Psoas muscle (tissue), 8 donors: ENCODE data around the gene RPS6KA4. TPM values are rescaled to one million over a fixed set of nuclear protein-coding genes. Genes with fewer than 3 reads are reported as not detected.

Source experiments
- ATAC-seq, 4 donors: fragments of 200-7000 bp; cut with Tn5 transposase; one replicate each; pipeline ENCODE4 v1.9.1; 2020; ENCODE audit warnings: moderate library complexity in 3 of 4, mild to moderate bottlenecking in 2 of 4
- DNase-seq, 2 donors: peaks; one replicate each; pipeline ENCODE4 v3.0.0-alpha.2; 2020
- H3K27ac ChIP-seq: fragments of 200-600 bp; one replicate; pipeline ENCODE4 v1.8.0; 2022
- H3K27me3 ChIP-seq, 3 donors: fragments of 200-600 bp in 1 of 3; one replicate each; pipeline versions ENCODE4 v1.6.1 to v1.8.0; 2013 to 2022; ENCODE audit warnings: low read length in 2 of 3, mild to moderate bottlenecking in 2 of 3, moderate library complexity in 1 of 3; ENCODE audit not compliant: insufficient read depth in 3 of 3
- H3K36me3 ChIP-seq, 2 donors: fragments of 200-600 bp in 1 of 2; one replicate each; pipeline versions ENCODE4 v1.6.1 to v1.8.0; 2013 to 2022; ENCODE audit warnings: low read depth in 1 of 2, mild to moderate bottlenecking in 1 of 2, moderate library complexity in 1 of 2; ENCODE audit not compliant: insufficient read depth in 1 of 2
- H3K4me1 ChIP-seq: fragments of 200-600 bp; one replicate; pipeline ENCODE4 v1.8.0; 2022
- H3K4me3 ChIP-seq: fragments of 200-600 bp; one replicate; pipeline ENCODE4 v1.8.0; 2022; ENCODE audit warnings: mild to moderate bottlenecking
- H3K9me3 ChIP-seq: fragments of 200-600 bp; one replicate; pipeline ENCODE4 v1.8.0; 2022
- WGBS, 3 donors: extraction: QIAGEN DNeasy Blood & Tissue Kit; methylation state at CpG; one replicate each; pipeline versions ENCODE4 v1.1.6 to v1.1.7; 2013; 5-methylcytosine and 5-hydroxymethylcytosine counted together
- intact Hi-C, 2 donors: fragments of 100-400 bp; cut with DNase I; formaldehyde crosslinking; loops; one replicate each; pipeline versions ENCODE4 v1.11.0 to v1.14.2; 2022
- polyA plus RNA-seq, 3 donors: library from polyadenylated mRNA; stranded (reverse); fragments of 200-250 nt; gene quantifications; one replicate each; pipeline ENCODE4 v1.2.3, GENCODE V29; 2013
- total RNA-seq, 4 donors: library from RNA; stranded (reverse); fragmentation: NEBNext Ultra II Directional in 2 of 4; extraction: Animal tissue kit (Norgen Biotek cat#: 25700) in 2 of 4; gene quantifications; one replicate each; pipeline versions ENCODE4 v1.2.1 to v1.2.4, GENCODE V29; 2021 to 2023
- TF ChIP-seq, protein P1 (sequence below): fragments of 200-600 bp; IDR thresholded peaks from one replicate; pipeline ENCODE4 v1.8.0; 2022; ENCODE audit warnings: antibody characterized with exemption
- donor health status: healthy with polysubstance abuse.
- donor health status: DM: no; HTN: no; CAD: no; lungs with moderate emphysema.
- donor health status: Bipolar disorder and iron deficiency.
- donor health status: healthy.
- donor health status: DM: yes; HTN: yes; CAD: no.
- donor health status: DM: no; HTN: no; CAD: no.
- donor health status: DM: no; HTN: no; CAD: no.
- donor health status: DM: yes; HTN: yes; CAD: no.

The RPS6KA4 gene
- total and polyA plus RNA-seq, 7 donors: 9.5 to 15.9 (median 13.1) TPM

DNA sequence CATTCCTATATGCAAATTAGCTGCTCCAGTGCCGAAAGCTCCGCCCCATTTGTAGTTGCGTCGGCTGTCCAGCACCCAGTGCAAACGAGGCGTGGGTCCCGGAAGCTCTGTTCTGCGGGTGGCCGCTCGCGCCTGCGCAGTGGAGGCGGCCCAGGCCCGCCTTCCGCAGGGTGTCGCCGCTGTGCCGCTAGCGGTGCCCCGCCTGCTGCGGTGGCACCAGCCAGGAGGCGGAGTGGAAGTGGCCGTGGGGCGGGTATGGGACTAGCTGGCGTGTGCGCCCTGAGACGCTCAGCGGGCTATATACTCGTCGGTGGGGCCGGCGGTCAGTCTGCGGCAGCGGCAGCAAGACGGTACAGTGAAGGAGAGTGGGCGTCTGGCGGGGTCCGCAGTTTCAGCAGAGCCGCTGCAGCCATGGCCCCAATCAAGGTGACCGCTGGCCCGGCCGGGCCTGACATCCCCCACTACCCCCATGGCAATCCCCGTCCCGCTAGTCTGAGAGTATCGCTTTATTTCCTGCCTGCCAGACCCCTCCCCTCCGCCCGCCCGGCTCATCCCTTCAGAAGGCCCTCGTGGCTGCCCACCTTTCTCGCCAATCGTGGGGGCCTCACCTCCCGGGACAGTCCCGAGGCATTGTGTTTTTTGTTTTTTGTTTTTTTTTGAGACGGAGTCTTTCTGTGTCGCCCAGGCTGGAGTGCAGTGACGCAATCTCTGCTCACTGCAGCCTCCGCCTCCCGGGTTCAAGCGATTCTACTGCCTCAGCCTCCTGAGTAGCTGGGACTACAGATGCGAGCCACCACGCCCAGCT, 40.8 kb upstream of the RPS6KA4 start, which contains the start of gene PRDX5:
Gene PRDX5 (plus strand): TSS at position 161 of the 805 bp plus-strand sequence. CDS start 95 bp downstream, at position 256.
- 0 to 1% (median 1%) methylated on average over 51 to 61 of the region's 61 CpGs for WGBS, 3 donors
- ATAC-seq (peak; percentile 88 to 91 (median 88)), DNase-seq (peak; percentile 97 to 99)
- TF ChIP-seq, protein P1, sequence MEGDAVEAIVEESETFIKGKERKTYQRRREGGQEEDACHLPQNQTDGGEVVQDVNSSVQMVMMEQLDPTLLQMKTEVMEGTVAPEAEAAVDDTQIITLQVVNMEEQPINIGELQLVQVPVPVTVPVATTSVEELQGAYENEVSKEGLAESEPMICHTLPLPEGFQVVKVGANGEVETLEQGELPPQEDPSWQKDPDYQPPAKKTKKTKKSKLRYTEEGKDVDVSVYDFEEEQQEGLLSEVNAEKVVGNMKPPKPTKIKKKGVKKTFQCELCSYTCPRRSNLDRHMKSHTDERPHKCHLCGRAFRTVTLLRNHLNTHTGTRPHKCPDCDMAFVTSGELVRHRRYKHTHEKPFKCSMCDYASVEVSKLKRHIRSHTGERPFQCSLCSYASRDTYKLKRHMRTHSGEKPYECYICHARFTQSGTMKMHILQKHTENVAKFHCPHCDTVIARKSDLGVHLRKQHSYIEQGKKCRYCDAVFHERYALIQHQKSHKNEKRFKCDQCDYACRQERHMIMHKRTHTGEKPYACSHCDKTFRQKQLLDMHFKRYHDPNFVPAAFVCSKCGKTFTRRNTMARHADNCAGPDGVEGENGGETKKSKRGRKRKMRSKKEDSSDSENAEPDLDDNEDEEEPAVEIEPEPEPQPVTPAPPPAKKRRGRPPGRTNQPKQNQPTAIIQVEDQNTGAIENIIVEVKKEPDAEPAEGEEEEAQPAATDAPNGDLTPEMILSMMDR: peak; percentile 38
- Histone ChIP-seq H3K4me3 (peak within 1 kb of the TSS; percentile 86), H3K27ac (peak within 1 kb of the TSS; percentile 99), H3K9me3 (no peaks in the 10 kb centered on the region), H3K36me3 (peaks cover 8 to 46% of the 10 kb centered on the region in 2 donors), H3K27me3 (no peaks in the 10 kb centered on the region), H3K4me1 (peaks cover 16% of the 10 kb centered on the region)
- intact Hi-C loops: loop anchor here in 1 of 2 donors (2.0 kb wide), 1 partner anchor 37 kb away; no protein-coding TSS in a partner anchor

DNA sequence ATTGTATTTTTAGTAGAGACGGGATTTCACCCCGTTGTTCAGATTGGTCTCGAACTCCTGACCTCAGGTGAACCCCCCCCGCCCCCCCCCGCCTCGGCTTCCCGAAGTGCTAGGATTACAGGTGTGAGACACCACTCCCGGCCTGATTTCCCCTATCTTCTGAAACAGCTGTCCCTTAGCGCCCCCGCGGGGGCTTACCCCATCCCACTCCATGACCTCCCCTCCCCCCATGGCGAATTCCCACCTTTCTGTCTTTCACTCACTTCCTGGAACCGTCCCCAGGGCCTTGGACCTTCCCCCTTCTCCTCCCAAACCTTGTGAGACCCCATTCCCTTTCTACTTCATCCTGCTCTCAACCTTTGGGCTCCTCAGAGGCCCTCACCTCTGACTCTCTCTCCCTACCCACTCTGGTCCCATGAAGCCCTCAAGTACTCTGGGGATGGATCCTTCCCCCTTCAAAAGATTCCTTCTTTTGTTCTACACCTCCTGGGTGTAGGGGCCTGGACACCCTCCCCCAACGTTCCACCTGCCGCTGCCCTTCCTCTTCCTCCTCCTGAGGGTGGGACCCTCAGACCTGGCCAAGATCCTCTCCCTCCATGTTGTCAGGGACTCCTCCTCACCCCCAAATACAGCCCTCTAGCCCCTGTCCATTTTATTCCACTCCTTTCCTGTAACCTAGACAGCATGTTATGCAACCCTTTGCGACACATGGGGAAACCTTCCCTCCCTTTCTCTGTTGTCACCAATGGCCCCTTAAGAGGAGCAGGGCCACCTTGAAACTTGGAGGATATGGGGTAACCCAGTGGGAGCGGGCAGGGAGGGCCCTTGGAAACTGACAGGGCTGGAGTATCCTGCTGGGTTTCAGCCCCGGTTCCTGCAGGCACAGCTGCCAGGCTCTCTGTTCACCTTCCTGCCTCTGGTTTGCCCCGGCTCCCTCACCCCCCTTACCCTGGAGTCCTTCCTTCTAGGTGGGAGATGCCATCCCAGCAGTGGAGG, 39.9 kb upstream of the RPS6KA4 start:
- Histone ChIP-seq H3K36me3 (peaks cover 8 to 43% of the 10 kb centered on the region in 2 donors), H3K4me1 (peaks cover 8% of the 10 kb centered on the region), H3K9me3 (no peaks in the 10 kb centered on the region), H3K27me3 (no peaks in the 10 kb centered on the region), H3K4me3 (peak overlapping the region; percentile 86), H3K27ac (peak overlapping the region; percentile 99)
- TF ChIP-seq, protein P1: no peak
- 25 to 30% (median 28%) methylated on average over 17 to 19 of the region's 19 CpGs for WGBS, 3 donors
- no peak for DNase-seq
- intact Hi-C loops: loop anchor here in 1 of 2 donors (2.0 kb wide), 1 partner anchor 36 kb away; no protein-coding TSS in a partner anchor
- no peak for ATAC-seq

DNA sequence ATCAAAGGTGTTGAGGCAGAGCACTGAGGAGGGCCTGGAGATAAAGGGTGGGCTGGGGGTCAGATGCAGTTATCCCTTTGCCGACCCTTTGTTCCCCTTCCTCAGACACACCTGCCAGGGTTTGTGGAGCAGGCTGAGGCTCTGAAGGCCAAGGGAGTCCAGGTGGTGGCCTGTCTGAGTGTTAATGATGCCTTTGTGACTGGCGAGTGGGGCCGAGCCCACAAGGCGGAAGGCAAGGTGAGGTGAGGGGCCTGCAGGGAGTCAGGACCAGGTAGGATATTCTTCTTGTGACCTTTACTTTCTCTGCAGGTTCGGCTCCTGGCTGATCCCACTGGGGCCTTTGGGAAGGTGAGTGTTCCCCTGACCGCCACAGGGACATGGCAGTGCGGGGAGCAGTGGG, 38.4 kb upstream of the RPS6KA4 start:
- Histone ChIP-seq H3K27ac (no peak overlapping the region), H3K9me3 (no peaks in the 10 kb centered on the region), H3K4me1 (peaks cover 7% of the 10 kb centered on the region), H3K36me3 (peaks cover 4 to 28% of the 10 kb centered on the region in 2 donors), H3K27me3 (no peaks in the 10 kb centered on the region), H3K4me3 (no peak overlapping the region)
- intact Hi-C loops: loop anchor here in 1 of 2 donors (5.0 kb wide), 1 partner anchor 37 kb away; the partner anchor contains the start of gene RPS6KA4
- ATAC-seq: no peak
- TF ChIP-seq, protein P1: no peak
- DNase-seq: no peak
- WGBS, 3 donors: 91 to 93% (median 91%) methylated on average over 7 of the region's 7 CpGs

DNA sequence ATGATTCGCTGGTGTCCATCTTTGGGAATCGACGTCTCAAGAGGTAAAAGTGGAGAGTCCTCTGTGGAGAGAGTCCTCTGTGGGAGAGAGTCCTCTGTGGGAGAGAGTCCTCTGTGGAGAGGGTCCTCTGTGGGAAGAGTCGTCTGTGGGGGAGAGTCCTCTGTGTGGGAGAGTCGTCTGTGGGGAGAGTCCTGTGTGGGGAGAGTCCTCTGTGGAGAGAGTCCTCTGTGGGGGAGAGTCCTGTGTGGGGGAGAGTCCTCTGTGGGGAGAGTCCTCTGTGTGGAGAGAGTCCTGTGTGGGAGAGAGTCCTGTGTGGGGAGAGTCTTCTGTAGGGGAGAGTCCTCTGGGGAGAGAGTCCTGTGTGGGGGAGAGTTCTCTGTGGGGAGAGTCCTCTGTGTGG, 37.9 kb upstream of the RPS6KA4 start:
- peaks cover 4 to 23% of the 10 kb centered on the region in 2 donors for H3K36me3 ChIP-seq
- peaks cover 7% of the 10 kb centered on the region for H3K4me1 ChIP-seq
- DNase-seq: no peak
- TF ChIP-seq, protein P1: no peak
- WGBS, 3 donors: 79 to 96% (median 86%) methylated on average over 5 of the region's 5 CpGs
- H3K4me3 ChIP-seq: no peak overlapping the region
- H3K27ac ChIP-seq: no peak overlapping the region
- no peaks in the 10 kb centered on the region for H3K27me3 ChIP-seq
- intact Hi-C loops: loop anchor here in 1 of 2 donors (5.0 kb wide), 1 partner anchor 36 kb away; the partner anchor contains the start of gene RPS6KA4
- no peaks in the 10 kb centered on the region for H3K9me3 ChIP-seq
- ATAC-seq: no peak
